Non-pigmented ciliary epithelial cell (primary cell): ENCODE data around the gene DLG1.
A peak's percentile ranks its signal among the peaks of the same experiment; 100 is the strongest.
"Not testable (repeated sequence)": the region's sequence is repeated elsewhere in the genome, so short reads cannot be mapped to it uniquely, and the experiment has no call there.

Experiments
- DNase-seq: peaks from one replicate; pipeline ENCODE4 v3.0.0-alpha.2; 2010; ENCODE audit warnings: low read depth

The DLG1 gene

GRCh38 chr3:197209366-197210260 is 88.8 kb downstream of the DLG1 start:
- DNase-seq, result no peak

GRCh38 chr3:197206913-197207312 is 91.5 kb downstream of the DLG1 start:
- DNase-seq, result no peak

GRCh38 chr3:197205675-197206074 is 92.7 kb downstream of the DLG1 start:
- DNase-seq, result no peak

- DNase-seq, result no peak
Observed at GRCh38 chr3:197205265-197205664, 93.1 kb downstream of the DLG1 start.

- DNase-seq, result no peak
Observed at GRCh38 chr3:197204736-197205135, 93.7 kb downstream of the DLG1 start.

- DNase-seq, result no peak
Observed at GRCh38 chr3:197203714-197204146, 94.7 kb downstream of the DLG1 start.

- DNase-seq, result no peak
Observed at GRCh38 chr3:197202694-197203093, 95.7 kb downstream of the DLG1 start.

- no peak for DNase-seq
Observed at GRCh38 chr3:197201791-197202452, 96.5 kb downstream of the DLG1 start.

GRCh38 chr3:197200856-197201255 is 97.6 kb downstream of the DLG1 start:
- not testable (repeated sequence) for DNase-seq

GRCh38 chr3:197197334-197197733 is 101.1 kb downstream of the DLG1 start:
- no peak for DNase-seq

- DNase-seq, result no peak
Observed at GRCh38 chr3:197196192-197196591, 102.2 kb downstream of the DLG1 start.

GRCh38 chr3:197195326-197195725 is 103.1 kb downstream of the DLG1 start:
- DNase-seq, result no peak

- DNase-seq, result not testable (repeated sequence)
Observed at GRCh38 chr3:197193759-197194158, 104.7 kb downstream of the DLG1 start.

- no peak for DNase-seq
Observed at GRCh38 chr3:197191897-197192296, 106.5 kb downstream of the DLG1 start.

GRCh38 chr3:197189623-197190022 is 108.8 kb downstream of the DLG1 start:
- no peak for DNase-seq

- DNase-seq, result no peak
Observed at GRCh38 chr3:197188963-197189362, 109.4 kb downstream of the DLG1 start.

GRCh38 chr3:197186887-197187588 is 111.4 kb downstream of the DLG1 start:
- no peak for DNase-seq

- DNase-seq, result no peak
Observed at GRCh38 chr3:197183582-197183981, 114.8 kb downstream of the DLG1 start.

- peak; percentile 27 for DNase-seq
Observed at GRCh38 chr3:197181741-197182140, 116.7 kb downstream of the DLG1 start.

GRCh38 chr3:197178998-197179397 is 119.4 kb downstream of the DLG1 start:
- DNase-seq, result no peak

GRCh38 chr3:197175503-197175902 is 122.9 kb downstream of the DLG1 start:
- no peak for DNase-seq

GRCh38 chr3:197174927-197175326 is 123.5 kb downstream of the DLG1 start:
- DNase-seq, result no peak

GRCh38 chr3:197173620-197174019 is 124.8 kb downstream of the DLG1 start:
- DNase-seq, result no peak
